ENCODE data around the gene CELF2.

Gene CELF2

GRCh38 chr10:11165591-11166543 is 148.2 kb downstream of the CELF2 start:
- Histone ChIP-seq H3F3A (ENCODE audit: insufficient read depth) (peaks cover 13% of the 10 kb centered on the region), H3K27me3 (ENCODE audit: low read length) (no peaks in the 10 kb centered on the region), H3K4me2 (ENCODE audit: low read depth, low read length, poor library complexity, severe bottlenecking) (peak overlapping the region; percentile 75), H4K20me1 (ENCODE audit: low read depth, low read length) (no peaks in the 10 kb centered on the region), H2AFZ (ENCODE audit: low read depth, low read length, severe bottlenecking) (peak overlapping the region; percentile 78), H3K79me2 (ENCODE audit: insufficient read depth, low read length) (no peaks in the 10 kb centered on the region), H3K9ac (ENCODE audit: low read length) (peak overlapping the region; percentile 65), H3K36me3 (ENCODE audit: low read length) (no peaks in the 10 kb centered on the region), H3K9me3 (ENCODE audit: insufficient read depth, low read length) (no peaks in the 10 kb centered on the region), H3K27ac (ENCODE audit: low read depth, low read length) (peak overlapping the region; percentile 80), H3K9me2 (replicated peaks; ENCODE audit: insufficient read depth, low read length) (no peaks in the 10 kb centered on the region), H3K4me3 (ENCODE audit: insufficient read depth, low read length, poor library complexity, severe bottlenecking) (peak overlapping the region; percentile 80)
- TF ChIP-seq CTCF (IDR thresholded peaks at IDR 0.05; ENCODE audit: insufficient read depth, low read length, poor library complexity, severe bottlenecking) (peak; percentile 64), EZH2phosphoT487 (conservative IDR thresholded peaks at IDR 0.05; ENCODE audit: low read length) (no peak)

DNA sequence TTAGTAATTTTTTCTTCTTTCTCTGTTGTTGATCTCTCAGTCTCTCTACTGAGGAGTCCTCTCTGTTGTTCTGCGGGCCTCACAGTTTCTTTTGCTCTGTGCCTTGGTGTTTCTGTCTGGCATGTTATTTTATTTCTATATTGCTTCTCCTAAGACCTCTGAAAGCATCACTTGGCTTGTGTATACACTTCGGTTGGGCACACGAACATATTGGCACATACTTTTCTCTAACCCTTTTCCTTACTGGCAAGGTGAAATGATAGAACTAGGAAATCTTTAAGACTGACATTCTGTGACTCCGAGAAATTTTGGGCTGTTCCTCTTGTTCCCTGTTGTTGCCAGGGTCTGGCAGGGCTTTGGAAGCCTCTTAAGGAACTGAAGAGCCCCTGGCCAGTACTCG is 148.9 kb downstream of the CELF2 start:
- peak overlapping the region; percentile 65; the same call in 1 of the 2 replicates for H3K9ac ChIP-seq (ENCODE audit: low read length)
- no peak overlapping the region for H3K27ac ChIP-seq (ENCODE audit: low read depth, low read length)
- peak overlapping the region; percentile 80 for H3K4me3 ChIP-seq (ENCODE audit: insufficient read depth, low read length, poor library complexity, severe bottlenecking)
- H3K9me2 ChIP-seq (replicated peaks; ENCODE audit: insufficient read depth, low read length): no peaks in the 10 kb centered on the region
- H3K27me3 ChIP-seq (ENCODE audit: low read length): no peaks in the 10 kb centered on the region
- H4K20me1 ChIP-seq (ENCODE audit: low read depth, low read length): no peaks in the 10 kb centered on the region
- H3F3A ChIP-seq (ENCODE audit: insufficient read depth): peaks cover 13% of the 10 kb centered on the region
- TF ChIP-seq EZH2phosphoT487 (conservative IDR thresholded peaks at IDR 0.05; ENCODE audit: low read length) (no peak), CTCF (IDR thresholded peaks at IDR 0.05; ENCODE audit: insufficient read depth, low read length, poor library complexity, severe bottlenecking) (no peak)
- H2AFZ ChIP-seq (ENCODE audit: low read depth, low read length, severe bottlenecking): no peak overlapping the region
- no peaks in the 10 kb centered on the region for H3K36me3 ChIP-seq (ENCODE audit: low read length)
- peak overlapping the region; percentile 75 for H3K4me2 ChIP-seq (ENCODE audit: low read depth, low read length, poor library complexity, severe bottlenecking)
- H3K79me2 ChIP-seq (ENCODE audit: insufficient read depth, low read length): no peaks in the 10 kb centered on the region
- H3K9me3 ChIP-seq (ENCODE audit: insufficient read depth, low read length): no peaks in the 10 kb centered on the region

GRCh38 chr10:11167233-11167966 is 149.7 kb downstream of the CELF2 start:
- TF ChIP-seq EZH2phosphoT487 (conservative IDR thresholded peaks at IDR 0.05; ENCODE audit: low read length): no peak
- no peak for TF ChIP-seq CTCF (IDR thresholded peaks at IDR 0.05; ENCODE audit: insufficient read depth, low read length, poor library complexity, severe bottlenecking)
- no peaks in the 10 kb centered on the region for H4K20me1 ChIP-seq (ENCODE audit: low read depth, low read length)
- no peak overlapping the region for H3K4me3 ChIP-seq (ENCODE audit: insufficient read depth, low read length, poor library complexity, severe bottlenecking)
- no peak overlapping the region for H3K27ac ChIP-seq (ENCODE audit: low read depth, low read length)
- H3K4me2 ChIP-seq (ENCODE audit: low read depth, low read length, poor library complexity, severe bottlenecking): peak overlapping the region; percentile 75
- H3K79me2 ChIP-seq (ENCODE audit: insufficient read depth, low read length): no peaks in the 10 kb centered on the region
- H3K9me3 ChIP-seq (ENCODE audit: insufficient read depth, low read length): no peaks in the 10 kb centered on the region
- H3K27me3 ChIP-seq (ENCODE audit: low read length): no peaks in the 10 kb centered on the region
- H3K36me3 ChIP-seq (ENCODE audit: low read length): no peaks in the 10 kb centered on the region
- H3F3A ChIP-seq (ENCODE audit: insufficient read depth): peaks cover 13% of the 10 kb centered on the region
- no peaks in the 10 kb centered on the region for H3K9me2 ChIP-seq (replicated peaks; ENCODE audit: insufficient read depth, low read length)
- no peak overlapping the region for H2AFZ ChIP-seq (ENCODE audit: low read depth, low read length, severe bottlenecking)
- H3K9ac ChIP-seq (ENCODE audit: low read length): no peak overlapping the region

Data from SU-DHL-6 (cell line).